Measurements from ENCODE around the gene DHCR7.

DHCR7 gene

GRCh38 chr11:71450507-71450906 lies 2.3 kb upstream of the DHCR7 start:
- Histone ChIP-seq H3K4me3 (ENCODE audit: low read length in 2 of 2) (no peak overlapping the region), H3K4me1 (ENCODE audit: control insufficient read depth in 2 of 2, insufficient read depth in 2 of 2, low read length in 2 of 2) (peaks cover 21 to 29% of the 10 kb centered on the region in 2 donors), H3K27me3 (ENCODE audit: control insufficient read depth in 2 of 2, insufficient read depth in 2 of 2, low read length in 2 of 2) (no peaks in the 10 kb centered on the region), H3K27ac (ENCODE audit: low read depth in 2 of 2, low read length in 2 of 2) (no peak overlapping the region), H3K9ac (ENCODE audit: low read depth in 1 of 2, low read length in 2 of 2) (no peak overlapping the region), H3K9me3 (ENCODE audit: control insufficient read depth in 2 of 2, low read length in 2 of 2) (no peaks in the 10 kb centered on the region), H3K36me3 (ENCODE audit: control insufficient read depth in 2 of 2, insufficient read depth in 2 of 2, low read length in 2 of 2) (peaks cover 5 to 6% of the 10 kb centered on the region in 2 donors)

GRCh38 chr11:71449596-71449995 lies 1.4 kb upstream of the DHCR7 start:
- Histone ChIP-seq H3K27ac (ENCODE audit: low read depth in 2 of 2, low read length in 2 of 2) (no peak overlapping the region), H3K36me3 (ENCODE audit: control insufficient read depth in 2 of 2, insufficient read depth in 2 of 2, low read length in 2 of 2) (no peaks in the 10 kb centered on the region), H3K4me3 (ENCODE audit: low read length in 2 of 2) (peak overlapping the region; percentile 84 to 95), H3K9ac (ENCODE audit: low read depth in 1 of 2, low read length in 2 of 2) (peak overlapping the region; percentile 90 to 95), H3K27me3 (ENCODE audit: control insufficient read depth in 2 of 2, insufficient read depth in 2 of 2, low read length in 2 of 2) (no peaks in the 10 kb centered on the region), H3K4me1 (ENCODE audit: control insufficient read depth in 2 of 2, insufficient read depth in 2 of 2, low read length in 2 of 2) (peaks cover 19 to 28% of the 10 kb centered on the region in 2 donors), H3K9me3 (ENCODE audit: control insufficient read depth in 2 of 2, low read length in 2 of 2) (no peaks in the 10 kb centered on the region)

- Histone ChIP-seq H3K27ac (ENCODE audit: low read depth in 2 of 2, low read length in 2 of 2) (peak overlapping the region; percentile 68), H3K27me3 (ENCODE audit: control insufficient read depth in 2 of 2, insufficient read depth in 2 of 2, low read length in 2 of 2) (no peaks in the 10 kb centered on the region), H3K4me1 (ENCODE audit: control insufficient read depth in 2 of 2, insufficient read depth in 2 of 2, low read length in 2 of 2) (peaks cover 11 to 20% of the 10 kb centered on the region in 2 donors), H3K9ac (ENCODE audit: low read depth in 1 of 2, low read length in 2 of 2) (peak overlapping the region; percentile 90 to 95), H3K36me3 (ENCODE audit: control insufficient read depth in 2 of 2, insufficient read depth in 2 of 2, low read length in 2 of 2) (peaks cover 8 to 12% of the 10 kb centered on the region in 2 donors), H3K4me3 (ENCODE audit: low read length in 2 of 2) (peak overlapping the region; percentile 84 to 95), H3K9me3 (ENCODE audit: control insufficient read depth in 2 of 2, low read length in 2 of 2) (no peaks in the 10 kb centered on the region)
Measured at GRCh38 chr11:71447791-71448256, 369 bp downstream of the DHCR7 start.

GRCh38 chr11:71446942-71447688 lies 1.1 kb downstream of the DHCR7 start:
- Histone ChIP-seq H3K9ac (ENCODE audit: low read depth in 1 of 2, low read length in 2 of 2) (peak overlapping the region; percentile 90 to 95), H3K27ac (ENCODE audit: low read depth in 2 of 2, low read length in 2 of 2) (no peak overlapping the region), H3K4me3 (ENCODE audit: low read length in 2 of 2) (peak overlapping the region; percentile 84 to 95), H3K36me3 (ENCODE audit: control insufficient read depth in 2 of 2, insufficient read depth in 2 of 2, low read length in 2 of 2) (peaks cover 10 to 12% of the 10 kb centered on the region in 2 donors), H3K4me1 (ENCODE audit: control insufficient read depth in 2 of 2, insufficient read depth in 2 of 2, low read length in 2 of 2) (peaks cover 8 to 14% of the 10 kb centered on the region in 2 donors), H3K27me3 (ENCODE audit: control insufficient read depth in 2 of 2, insufficient read depth in 2 of 2, low read length in 2 of 2) (no peaks in the 10 kb centered on the region), H3K9me3 (ENCODE audit: control insufficient read depth in 2 of 2, low read length in 2 of 2) (no peaks in the 10 kb centered on the region)

- H3K4me1 ChIP-seq (ENCODE audit: control insufficient read depth in 2 of 2, insufficient read depth in 2 of 2, low read length in 2 of 2): peaks cover 8 to 14% of the 10 kb centered on the region in 2 donors
- H3K36me3 ChIP-seq (ENCODE audit: control insufficient read depth in 2 of 2, insufficient read depth in 2 of 2, low read length in 2 of 2): peaks cover 14 to 18% of the 10 kb centered on the region in 2 donors
- H3K27me3 ChIP-seq (ENCODE audit: control insufficient read depth in 2 of 2, insufficient read depth in 2 of 2, low read length in 2 of 2): no peaks in the 10 kb centered on the region
- H3K9ac ChIP-seq (ENCODE audit: low read depth in 1 of 2, low read length in 2 of 2): no peak overlapping the region
- no peaks in the 10 kb centered on the region for H3K9me3 ChIP-seq (ENCODE audit: control insufficient read depth in 2 of 2, low read length in 2 of 2)
- H3K27ac ChIP-seq (ENCODE audit: low read depth in 2 of 2, low read length in 2 of 2): no peak overlapping the region
- no peak overlapping the region for H3K4me3 ChIP-seq (ENCODE audit: low read length in 2 of 2)
Measured at GRCh38 chr11:71446150-71446549, 2.0 kb downstream of the DHCR7 start.

- H3K27ac ChIP-seq (ENCODE audit: low read depth in 2 of 2, low read length in 2 of 2): no peak overlapping the region
- no peaks in the 10 kb centered on the region for H3K27me3 ChIP-seq (ENCODE audit: control insufficient read depth in 2 of 2, insufficient read depth in 2 of 2, low read length in 2 of 2)
- peaks cover 26% of the 10 kb centered on the region in 2 donors for H3K36me3 ChIP-seq (ENCODE audit: control insufficient read depth in 2 of 2, insufficient read depth in 2 of 2, low read length in 2 of 2)
- no peak overlapping the region for H3K4me3 ChIP-seq (ENCODE audit: low read length in 2 of 2)
- no peaks in the 10 kb centered on the region for H3K9me3 ChIP-seq (ENCODE audit: control insufficient read depth in 2 of 2, low read length in 2 of 2)
- no peak overlapping the region for H3K9ac ChIP-seq (ENCODE audit: low read depth in 1 of 2, low read length in 2 of 2)
- H3K4me1 ChIP-seq (ENCODE audit: control insufficient read depth in 2 of 2, insufficient read depth in 2 of 2, low read length in 2 of 2): peaks cover 8 to 13% of the 10 kb centered on the region in 2 donors
Measured at GRCh38 chr11:71444811-71445210, 3.4 kb downstream of the DHCR7 start.

- Histone ChIP-seq H3K4me3 (ENCODE audit: low read length in 2 of 2) (no peak overlapping the region), H3K27ac (ENCODE audit: low read depth in 2 of 2, low read length in 2 of 2) (no peak overlapping the region), H3K27me3 (ENCODE audit: control insufficient read depth in 2 of 2, insufficient read depth in 2 of 2, low read length in 2 of 2) (no peaks in the 10 kb centered on the region), H3K9me3 (ENCODE audit: control insufficient read depth in 2 of 2, low read length in 2 of 2) (no peaks in the 10 kb centered on the region), H3K9ac (ENCODE audit: low read depth in 1 of 2, low read length in 2 of 2) (no peak overlapping the region), H3K4me1 (ENCODE audit: control insufficient read depth in 2 of 2, insufficient read depth in 2 of 2, low read length in 2 of 2) (peaks cover 4% of the 10 kb centered on the region in 2 donors), H3K36me3 (ENCODE audit: control insufficient read depth in 2 of 2, insufficient read depth in 2 of 2, low read length in 2 of 2) (peaks cover 27 to 29% of the 10 kb centered on the region in 2 donors)
Measured at GRCh38 chr11:71443736-71444445, 4.3 kb downstream of the DHCR7 start.

- no peak overlapping the region for H3K9ac ChIP-seq (ENCODE audit: low read depth in 1 of 2, low read length in 2 of 2)
- no peaks in the 10 kb centered on the region for H3K9me3 ChIP-seq (ENCODE audit: control insufficient read depth in 2 of 2, low read length in 2 of 2)
- peaks cover 3 to 4% of the 10 kb centered on the region in 2 donors for H3K4me1 ChIP-seq (ENCODE audit: control insufficient read depth in 2 of 2, insufficient read depth in 2 of 2, low read length in 2 of 2)
- H3K27ac ChIP-seq (ENCODE audit: low read depth in 2 of 2, low read length in 2 of 2): no peak overlapping the region
- H3K36me3 ChIP-seq (ENCODE audit: control insufficient read depth in 2 of 2, insufficient read depth in 2 of 2, low read length in 2 of 2): peaks cover 27 to 33% of the 10 kb centered on the region in 2 donors
- no peaks in the 10 kb centered on the region for H3K27me3 ChIP-seq (ENCODE audit: control insufficient read depth in 2 of 2, insufficient read depth in 2 of 2, low read length in 2 of 2)
- no peak overlapping the region for H3K4me3 ChIP-seq (ENCODE audit: low read length in 2 of 2)
Measured at GRCh38 chr11:71442880-71443279, 5.3 kb downstream of the DHCR7 start.

GRCh38 chr11:71442123-71442522 lies 6.1 kb downstream of the DHCR7 start:
- Histone ChIP-seq H3K27ac (ENCODE audit: low read depth in 2 of 2, low read length in 2 of 2) (no peak overlapping the region), H3K9ac (ENCODE audit: low read depth in 1 of 2, low read length in 2 of 2) (no peak overlapping the region), H3K4me1 (ENCODE audit: control insufficient read depth in 2 of 2, insufficient read depth in 2 of 2, low read length in 2 of 2) (no peaks in the 10 kb centered on the region), H3K4me3 (ENCODE audit: low read length in 2 of 2) (no peak overlapping the region), H3K36me3 (ENCODE audit: control insufficient read depth in 2 of 2, insufficient read depth in 2 of 2, low read length in 2 of 2) (peaks cover 33 to 34% of the 10 kb centered on the region in 2 donors), H3K9me3 (ENCODE audit: control insufficient read depth in 2 of 2, low read length in 2 of 2) (no peaks in the 10 kb centered on the region), H3K27me3 (ENCODE audit: control insufficient read depth in 2 of 2, insufficient read depth in 2 of 2, low read length in 2 of 2) (no peaks in the 10 kb centered on the region)

- H3K27me3 ChIP-seq (ENCODE audit: control insufficient read depth in 2 of 2, insufficient read depth in 2 of 2, low read length in 2 of 2): no peaks in the 10 kb centered on the region
- H3K4me3 ChIP-seq (ENCODE audit: low read length in 2 of 2): no peak overlapping the region
- H3K27ac ChIP-seq (ENCODE audit: low read depth in 2 of 2, low read length in 2 of 2): no peak overlapping the region
- H3K4me1 ChIP-seq (ENCODE audit: control insufficient read depth in 2 of 2, insufficient read depth in 2 of 2, low read length in 2 of 2): no peaks in the 10 kb centered on the region
- no peaks in the 10 kb centered on the region for H3K9me3 ChIP-seq (ENCODE audit: control insufficient read depth in 2 of 2, low read length in 2 of 2)
- no peak overlapping the region for H3K9ac ChIP-seq (ENCODE audit: low read depth in 1 of 2, low read length in 2 of 2)
- peaks cover 33 to 34% of the 10 kb centered on the region in 2 donors for H3K36me3 ChIP-seq (ENCODE audit: control insufficient read depth in 2 of 2, insufficient read depth in 2 of 2, low read length in 2 of 2)
Measured at GRCh38 chr11:71441251-71441650, 6.9 kb downstream of the DHCR7 start.
